Sigmoid colon (tissue), 4 donors: Measurements from ENCODE around the gene TOR1B.

Experiments
- CTCF ChIP-seq, 4 experiments: fragments of 450-650 bp in 3 of 4; fragments of 200-600 bp in 1 of 4; IDR thresholded peaks; one replicate each; pipeline ENCODE4 v1.5.1; 2016 to 2019; ENCODE audit warnings: antibody characterized with exemption in 4 of 4, mild to moderate bottlenecking in 3 of 4, moderate library complexity in 2 of 4
- EP300 ChIP-seq, 4 donors: sonication (generic); formaldehyde crosslinking; IDR thresholded peaks; one replicate each; pipeline ENCODE4 v1.6.1; 2017; ENCODE audit warnings: antibody characterized with exemption in 4 of 4

DNA sequence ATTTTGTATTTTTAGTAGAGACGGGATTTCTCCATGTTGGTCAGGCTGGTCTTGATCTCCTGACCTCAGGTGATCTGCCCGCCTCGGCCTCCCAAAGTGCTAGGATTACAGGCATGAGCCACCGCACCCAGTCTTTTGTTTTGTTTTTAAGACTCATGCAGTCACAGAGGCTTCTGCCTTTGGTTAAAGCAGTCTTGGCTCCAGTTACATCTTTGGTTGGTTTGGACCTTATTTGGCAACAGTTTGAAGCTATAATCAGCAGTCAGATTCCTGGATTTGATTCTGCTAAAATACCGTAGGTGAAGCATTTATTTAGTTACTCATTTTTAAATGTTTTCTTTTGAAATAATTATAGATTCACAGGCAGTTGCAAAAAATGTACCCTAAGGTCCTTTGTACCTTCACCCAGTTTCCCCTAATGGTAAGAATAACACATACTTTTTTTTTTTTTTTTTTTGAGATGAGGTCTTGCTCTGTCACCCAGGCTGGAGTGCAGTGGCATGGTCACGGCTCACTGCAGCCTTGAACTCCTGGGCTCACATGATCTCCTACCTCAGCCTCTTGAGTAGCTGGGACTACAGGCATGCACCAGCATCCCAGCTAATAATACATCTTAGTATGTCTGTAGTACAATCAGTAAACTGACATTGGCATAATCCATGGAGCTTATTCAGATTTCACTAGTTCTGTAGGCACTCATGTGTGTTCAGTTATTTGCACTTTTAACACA, 48.0 kb downstream of the TOR1B start:
- TF ChIP-seq CTCF (IDR thresholded peaks at IDR 0.05) (no peak), EP300 (IDR thresholded peaks at IDR 0.05) (no peak)
